NCI-H774 (cell line): ENCODE data around the gene GPD2.

Experiments used
- DNase-seq: peaks from one replicate; lab custom pipeline; 2025; lab: John Stamatoyannopoulos, UW

Gene GPD2

GRCh38 chr2:156435718-156436496, at the start of gene GPD2:
Gene GPD2 (plus strand): TSS chr2:156436379. CDS start chr2:156476106, 39,727 bp downstream.
- DNase-seq = peak; percentile 83

GRCh38 chr2:156394033-156394741, 42.0 kb upstream of the GPD2 start:
- DNase-seq = no peak

- no peak for DNase-seq
Observed at GRCh38 chr2:156396126-156396525, 40.1 kb upstream of the GPD2 start.

DNA sequence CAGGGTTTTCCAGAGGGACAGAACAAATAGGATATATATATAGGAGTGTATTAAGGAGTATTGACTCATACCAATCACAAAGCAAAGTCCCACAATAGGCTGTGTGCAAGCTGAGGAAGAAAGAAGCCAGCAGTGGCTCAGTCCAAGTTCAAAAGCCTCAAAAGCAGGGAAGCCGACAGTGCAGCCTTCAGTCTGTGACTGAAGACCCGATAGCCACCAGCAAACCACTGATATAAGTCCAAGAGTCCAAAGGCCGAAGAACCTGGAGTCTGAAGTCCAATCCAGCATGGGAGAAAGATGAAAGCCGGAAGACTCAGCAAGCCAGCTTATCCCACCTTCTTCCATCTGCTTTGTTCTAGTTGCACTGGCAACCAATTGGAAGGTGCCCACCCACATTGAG, 39.0 kb upstream of the GPD2 start:
- no peak for DNase-seq

GRCh38 chr2:156398176-156398575, 38.0 kb upstream of the GPD2 start:
- DNase-seq = no peak

DNA sequence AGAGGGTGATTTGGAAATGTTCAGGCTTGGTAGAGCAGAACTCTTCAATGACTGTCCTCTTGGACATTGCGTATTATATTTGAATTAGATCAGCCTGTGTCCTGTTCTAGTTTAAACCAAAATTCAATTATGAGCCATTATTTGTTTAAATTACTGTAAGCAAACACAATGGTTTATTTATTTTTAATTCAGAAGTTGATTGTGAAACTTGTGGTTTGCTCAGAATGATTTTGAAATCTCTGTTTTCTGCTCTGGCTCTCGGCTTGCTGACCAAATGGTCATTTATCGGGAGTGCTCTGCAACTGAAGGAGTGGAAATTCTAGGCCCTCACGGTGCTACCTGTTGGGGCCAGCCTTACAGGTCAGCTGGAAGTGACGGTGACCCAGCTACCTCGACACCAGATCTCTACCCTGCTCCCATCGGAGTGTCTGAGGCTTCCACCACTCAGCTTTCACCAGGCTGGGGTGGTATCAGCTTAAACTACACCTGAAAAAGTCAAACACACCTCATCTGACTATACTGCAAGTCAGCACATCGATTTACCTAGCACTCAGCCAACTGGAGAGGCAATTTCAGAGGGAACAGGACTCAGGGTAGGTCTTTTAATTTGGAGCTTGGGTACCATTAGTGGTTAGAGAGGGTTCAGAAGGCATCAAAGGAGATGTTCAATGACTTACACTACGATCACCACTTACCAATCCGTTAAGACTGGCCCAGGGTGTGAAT, 36.8 kb upstream of the GPD2 start:
- peak; percentile 18 for DNase-seq

DNA sequence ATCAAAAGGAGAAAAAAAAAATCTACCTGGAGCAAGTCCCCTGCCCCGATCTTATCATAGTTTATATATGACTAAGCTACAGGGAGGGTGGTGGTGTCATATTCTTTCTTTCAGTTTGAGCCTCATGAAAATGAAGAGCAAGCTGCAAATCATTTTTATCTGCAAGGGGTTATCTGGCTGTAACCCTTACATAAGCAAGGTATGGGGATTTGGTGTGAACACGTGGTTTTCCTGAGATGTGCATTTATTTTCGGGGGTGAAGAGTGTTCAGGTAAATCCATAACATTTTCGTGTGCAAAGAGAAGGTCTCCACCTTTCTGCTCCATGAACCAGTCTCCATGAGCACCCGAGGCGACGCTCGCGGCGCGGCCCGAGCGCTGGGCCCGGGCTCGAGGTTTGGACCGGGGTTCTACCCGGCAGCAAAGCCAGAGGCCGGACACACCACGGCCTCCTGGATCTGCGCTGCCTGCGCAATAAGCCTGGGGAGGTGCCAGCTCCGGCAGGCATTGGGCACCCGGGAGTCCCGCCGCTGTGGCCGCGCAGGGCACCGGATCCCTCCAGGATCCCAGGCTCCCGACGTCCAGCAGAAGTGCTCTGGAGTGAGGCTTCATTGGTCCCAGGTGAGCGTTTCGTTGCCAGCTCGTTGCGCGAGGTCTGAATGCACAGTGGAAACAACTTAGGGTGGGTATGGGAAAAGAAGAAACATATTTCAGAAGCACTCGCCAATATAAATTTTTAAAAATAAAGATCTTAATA, 36.1 kb upstream of the GPD2 start:
- peak; percentile 64 for DNase-seq

DNA sequence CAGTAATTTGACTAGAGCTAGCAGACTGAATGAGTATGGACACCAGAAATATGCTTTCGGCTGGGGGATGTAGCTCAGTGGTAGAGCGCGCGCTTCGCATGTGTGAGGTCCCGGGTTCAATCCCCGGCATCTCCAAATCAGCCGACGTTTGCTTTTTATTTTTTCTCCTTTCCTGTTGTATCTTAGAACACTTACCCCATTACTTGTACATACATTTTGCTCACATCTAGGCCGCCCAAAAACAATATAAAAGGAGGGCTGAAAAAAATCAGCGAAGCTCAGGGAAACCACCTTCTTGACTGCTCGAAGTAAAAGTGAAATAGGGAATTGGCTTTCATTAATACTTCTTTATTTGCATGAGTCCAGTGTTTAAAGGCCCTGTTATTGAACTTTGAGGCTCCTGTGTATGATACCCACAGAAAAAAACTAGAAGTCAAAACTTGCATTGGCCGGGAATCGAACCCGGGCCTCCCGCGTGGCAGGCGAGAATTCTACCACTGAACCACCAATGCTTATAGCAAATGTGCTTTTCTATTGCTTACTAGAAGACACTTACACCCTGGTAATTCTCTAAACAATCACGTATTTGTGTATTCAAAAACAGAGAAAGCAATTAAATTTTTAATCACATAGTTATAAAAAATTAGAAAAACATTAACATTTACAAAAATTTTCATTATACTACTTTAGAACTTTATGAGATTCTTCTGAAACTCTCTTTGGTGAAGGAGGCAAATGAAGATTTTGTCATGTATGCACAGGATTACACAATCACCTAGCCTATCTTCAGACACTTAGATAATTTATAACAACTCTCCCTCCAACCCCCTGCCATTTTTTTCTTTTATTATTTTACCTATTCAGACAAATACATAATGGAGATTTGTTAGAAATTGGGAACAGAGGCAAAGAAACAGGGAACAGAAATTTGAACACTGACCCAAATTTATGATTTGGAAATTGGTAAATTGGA, 35.2 kb upstream of the GPD2 start:
- peak; percentile 51 for DNase-seq

- DNase-seq = no peak
Observed at GRCh38 chr2:156401861-156402260, 34.3 kb upstream of the GPD2 start.

DNA sequence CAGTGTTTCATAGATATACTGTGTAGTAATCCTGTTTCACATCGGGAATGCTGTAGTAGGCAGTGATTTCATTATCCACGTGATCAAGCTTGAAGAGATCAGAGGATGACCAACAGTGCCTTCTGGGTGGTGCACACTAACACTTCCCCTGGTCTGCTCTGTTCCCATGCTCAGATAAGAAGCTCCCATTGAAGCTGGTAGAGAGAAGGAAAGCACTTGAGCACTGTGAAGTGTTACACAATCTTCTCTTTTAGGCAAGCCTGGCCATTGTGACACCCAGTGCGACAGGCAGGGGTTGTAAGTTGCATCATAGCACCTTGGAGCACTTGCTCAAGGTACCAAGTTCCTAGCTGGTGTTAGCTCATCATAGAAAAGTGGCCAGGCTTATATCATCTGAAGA, 30.6 kb upstream of the GPD2 start:
- no peak for DNase-seq

DNA sequence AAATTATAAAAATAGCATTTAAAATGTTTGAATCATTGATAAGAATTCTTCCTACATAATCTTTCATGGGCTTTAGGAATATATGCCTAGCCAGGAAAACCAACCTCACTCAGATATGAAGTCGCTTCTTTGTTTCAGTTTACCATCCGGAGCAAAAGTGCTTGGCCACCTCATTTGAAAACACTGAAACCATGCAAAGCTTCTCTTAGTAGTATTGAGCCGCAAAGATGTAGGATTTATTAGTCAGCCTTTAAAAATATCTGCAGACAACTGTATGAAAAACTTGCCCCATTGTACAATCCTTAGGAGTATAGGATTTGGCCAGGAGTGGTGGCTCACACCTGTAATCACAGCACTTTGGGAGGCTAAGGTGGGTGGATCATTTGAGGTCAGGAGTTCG, 24.3 kb upstream of the GPD2 start:
- DNase-seq = no peak

DNA sequence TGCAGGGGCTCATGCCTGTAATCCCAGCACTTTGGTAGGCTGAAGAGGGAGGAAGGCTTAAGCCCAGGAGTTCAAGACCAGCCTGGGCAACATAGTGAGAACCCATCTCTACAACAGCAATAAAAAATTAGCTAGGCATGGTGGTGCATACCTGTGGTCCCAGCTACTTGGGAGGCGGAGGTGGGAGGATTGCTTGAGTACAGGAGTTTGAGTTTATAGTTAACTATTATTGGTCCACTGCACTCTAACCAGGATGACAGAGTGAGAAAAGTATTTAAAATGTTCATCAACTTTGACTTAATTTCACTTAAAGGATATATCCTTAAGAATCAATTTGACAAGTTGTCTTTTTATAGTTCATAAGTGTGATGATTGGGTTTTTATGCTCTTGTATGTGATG, 14.3 kb upstream of the GPD2 start:
- no peak for DNase-seq

- DNase-seq = peak; percentile 35
Observed at GRCh38 chr2:156423674-156424282, 12.4 kb upstream of the GPD2 start.

DNA sequence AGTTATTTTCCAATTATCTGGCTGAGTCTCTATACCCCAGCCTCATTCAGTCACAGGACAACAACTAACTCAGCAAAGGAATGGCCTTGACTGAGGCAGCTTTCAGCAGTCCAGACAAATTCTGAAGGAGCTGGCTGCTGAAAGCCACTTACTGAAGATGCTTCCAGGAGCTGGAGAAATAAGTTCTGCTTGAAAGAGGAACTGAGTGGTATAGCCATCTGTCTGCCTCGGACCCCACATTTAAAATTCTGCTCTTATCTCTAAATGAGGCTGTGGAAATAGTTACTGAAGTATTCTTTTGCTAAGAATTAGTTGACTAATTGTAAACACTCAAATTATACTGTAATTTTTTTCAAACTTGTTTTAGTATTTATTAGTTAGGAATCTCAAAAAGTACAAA, 9.1 kb upstream of the GPD2 start:
- DNase-seq = no peak

DNA sequence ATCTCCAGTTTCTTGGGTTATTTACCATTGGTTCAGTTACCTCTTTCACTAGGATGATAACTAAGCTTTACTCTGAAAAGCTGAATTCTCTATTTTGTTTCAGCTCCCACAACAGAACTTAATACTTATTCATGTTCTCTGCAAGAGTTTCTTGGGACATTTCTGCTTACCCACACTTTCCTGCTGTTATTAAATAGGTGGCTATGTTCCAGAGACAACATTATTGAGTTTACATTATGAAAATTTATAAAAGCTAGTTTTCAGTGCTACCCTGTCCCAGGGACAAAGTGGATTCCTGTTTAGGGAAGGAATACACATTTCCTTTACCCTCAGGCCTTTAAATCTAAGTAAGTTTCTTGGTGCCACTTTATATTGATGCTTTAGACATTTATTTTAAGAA, 7.0 kb upstream of the GPD2 start:
- DNase-seq = no peak

DNA sequence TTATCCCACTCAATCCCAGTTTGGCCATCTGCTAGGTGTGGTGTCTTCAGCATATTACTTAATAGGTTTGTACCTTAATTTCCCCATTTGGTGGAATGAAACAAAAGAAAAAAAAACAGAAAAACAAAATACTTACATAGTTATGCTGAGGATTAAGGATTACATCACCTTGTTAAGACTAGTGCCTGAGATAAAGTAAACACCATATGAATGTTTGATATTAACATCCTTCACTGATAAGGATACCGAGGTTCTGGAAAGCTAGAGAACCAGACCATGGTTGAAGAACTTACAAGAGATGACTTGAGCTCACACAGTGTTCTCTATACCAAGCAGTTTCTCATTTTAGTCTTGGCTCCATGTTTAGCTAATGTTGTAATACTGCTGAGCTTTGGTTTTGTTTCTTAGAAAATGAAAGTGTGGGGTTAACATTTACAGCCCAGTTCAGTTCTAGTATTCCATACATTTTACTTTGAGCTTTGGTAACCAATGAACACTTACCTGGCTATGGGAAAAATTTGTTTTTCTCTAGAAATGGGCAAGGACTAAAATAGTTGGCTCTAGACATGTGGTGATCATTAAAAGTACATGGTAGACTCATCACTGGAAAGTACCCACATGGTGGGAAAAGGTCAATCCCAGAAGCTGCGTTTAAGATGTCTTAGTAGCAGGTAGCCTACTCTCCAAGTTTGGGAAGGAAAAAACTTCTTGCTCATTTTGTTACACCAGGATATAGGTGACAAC, 5.8 kb upstream of the GPD2 start:
- DNase-seq = no peak

DNA sequence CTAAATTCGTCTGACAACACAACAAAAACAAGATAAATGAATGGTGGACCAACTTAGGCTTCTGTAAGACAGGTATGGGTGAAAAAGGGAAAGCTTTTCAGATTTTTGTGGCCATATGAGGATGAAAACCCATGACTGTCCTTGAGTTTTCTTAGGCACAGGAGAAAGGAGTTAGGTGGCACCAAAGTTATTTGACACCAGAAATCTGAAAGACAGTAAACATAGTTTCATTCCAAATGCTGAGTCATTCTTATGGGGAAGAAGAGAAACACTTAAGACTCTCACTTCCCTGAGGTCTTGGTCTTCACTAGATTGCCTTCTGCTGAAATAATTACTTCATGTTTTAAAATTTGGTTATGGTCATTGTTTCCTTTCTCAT, 5.2 kb upstream of the GPD2 start:
- no peak for DNase-seq

DNA sequence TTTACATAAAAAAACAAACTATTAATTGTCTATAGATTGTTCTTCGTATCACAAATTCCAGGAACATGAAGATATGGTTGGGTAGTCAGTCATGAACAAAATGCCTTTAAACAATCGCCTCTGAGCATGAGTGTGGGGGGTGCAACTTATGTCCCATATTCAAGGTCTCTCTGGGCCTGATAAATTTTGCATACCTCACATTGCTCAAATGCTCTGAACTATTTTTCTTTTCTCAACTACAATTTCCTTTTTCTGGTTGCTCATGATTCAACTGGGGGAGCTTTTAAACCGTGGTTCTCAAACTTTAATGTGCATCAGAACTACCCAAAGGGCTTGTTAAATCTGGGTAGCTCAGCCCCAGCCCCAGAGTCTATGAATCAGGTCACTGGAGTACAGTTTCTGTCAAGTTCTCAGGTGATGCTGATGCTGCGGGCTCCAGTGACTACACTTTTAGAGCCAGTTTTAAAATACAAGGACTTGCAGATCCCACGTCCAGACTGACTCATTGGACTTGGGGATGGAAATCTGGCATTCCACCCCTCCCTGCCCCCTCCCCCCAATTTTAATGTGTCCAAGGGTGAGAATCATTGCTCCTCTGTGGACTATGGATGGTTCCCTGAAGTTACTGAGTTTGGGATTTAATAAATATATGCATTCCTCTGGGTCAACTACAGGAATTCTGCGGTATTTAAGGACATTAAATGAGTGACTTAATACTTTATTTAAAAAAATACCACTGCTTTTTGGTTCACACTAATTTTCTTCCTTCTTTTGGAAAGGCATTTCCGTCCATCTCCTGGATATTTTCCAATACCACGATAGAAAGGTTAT, 1.5 kb upstream of the GPD2 start:
- no peak for DNase-seq

DNA sequence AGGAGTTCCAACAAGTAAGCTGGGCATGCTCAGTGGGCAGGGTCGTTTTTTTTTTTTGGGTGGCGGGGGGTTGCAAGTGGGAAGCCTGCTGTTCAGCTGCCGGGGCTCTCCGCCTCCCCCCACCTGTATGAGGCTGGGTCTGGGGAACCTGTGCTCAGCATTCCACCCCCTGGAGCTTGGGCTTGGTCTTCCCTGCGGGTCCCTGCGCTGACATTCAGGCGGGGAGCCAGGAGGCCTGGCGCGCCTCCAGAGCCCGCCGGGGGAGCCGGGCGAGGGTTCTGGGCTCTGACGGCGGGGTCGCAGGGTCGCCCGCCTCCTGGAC, 822 bp upstream of the GPD2 start:
- no peak for DNase-seq
